HEK293 (cell line): ENCODE results near the gene PPIE.

Experiments
- CTCF ChIA-PET: fragments of 350-600 bp; formaldehyde crosslinking; extraction: SDS; loops from one replicate; lab custom pipeline; 2021; ENCODE audit warnings: antibody characterized with exemption; lab: Yijun Ruan, JAX
- POLR2A ChIA-PET: fragments of 300-600 bp; formaldehyde crosslinking; extraction: SDS; loops from one replicate; lab custom pipeline; 2020; ENCODE audit warnings: antibody characterized with exemption, inconsistent platforms; lab: Yijun Ruan, JAX
- H3K27ac ChIP-seq: fragments of 200-500 bp; sonication (Bioruptor generic); 2 replicates; pipeline ENCODE4 v1.5.1; 2014; ENCODE audit warnings: low read depth, low read length, control low read depth, inconsistent platforms; ENCODE audit errors: extremely low read depth
- H3K36me3 ChIP-seq, 2 experiments: fragments of 200-500 bp in 1 of 2; sonication (Bioruptor generic) in 1 of 2; 1 replicate in 1 of 2; 2 replicates in 1 of 2; pipeline ENCODE4 v1.5.1; 2014 to 2017; ENCODE audit warnings: inconsistent platforms in 2 of 2, low read length in 2 of 2; ENCODE audit not compliant: control insufficient read depth in 2 of 2, insufficient read depth in 1 of 2
- H3K4me1 ChIP-seq: fragments of 200-500 bp; sonication (Bioruptor generic); 2 replicates; pipeline ENCODE4 v1.5.1; 2014; ENCODE audit warnings: mild to moderate bottlenecking, low read length, inconsistent platforms; ENCODE audit not compliant: control insufficient read depth, insufficient read depth
- H3K4me3 ChIP-seq: 2 replicates; pipeline ENCODE4 v1.5.1; 2011; ENCODE audit warnings: low read depth, mild to moderate bottlenecking, control low read depth, low read length, moderate library complexity
- H3K9me3 ChIP-seq: fragments of 200-500 bp; sonication (Bioruptor generic); 2 replicates; pipeline ENCODE4 v1.5.1; 2014; ENCODE audit warnings: low read depth, low read length, inconsistent platforms; ENCODE audit not compliant: control insufficient read depth, insufficient read depth
- CTCF ChIP-seq: fragments of 450-650 bp; formaldehyde crosslinking; IDR thresholded peaks from 2 replicates; pipeline ENCODE4 v1.5.1; 2016; ENCODE audit warnings: missing biosample characterization, missing genetic modification characterization
- EGR2 ChIP-seq: fragments of 450-650 bp; formaldehyde crosslinking; IDR thresholded peaks from 2 replicates; pipeline ENCODE4 v1.5.1; 2016; ENCODE audit warnings: low read depth, missing biosample characterization, missing genetic modification characterization
- TSHZ1 ChIP-seq: fragments of 450-650 bp; formaldehyde crosslinking; IDR thresholded peaks from 2 replicates; pipeline ENCODE4 v1.5.1; 2016; ENCODE audit warnings: missing biosample characterization, missing genetic modification characterization, borderline replicate concordance
- ZBTB17 ChIP-seq: fragments of 450-650 bp; formaldehyde crosslinking; IDR thresholded peaks from 2 replicates; pipeline ENCODE4 v1.5.1; 2016; ENCODE audit warnings: missing biosample characterization, missing genetic modification characterization
- ZFP3 ChIP-seq: fragments of 450-650 bp; formaldehyde crosslinking; IDR thresholded peaks from 2 replicates; pipeline ENCODE4 v1.5.1; 2016; ENCODE audit warnings: low read depth, missing biosample characterization, missing genetic modification characterization
- ZNF239 ChIP-seq: fragments of 450-650 bp; formaldehyde crosslinking; IDR thresholded peaks from 2 replicates; pipeline ENCODE4 v1.5.1; 2016; ENCODE audit warnings: missing biosample characterization, missing genetic modification characterization
- ZNF362 ChIP-seq: fragments of 450-650 bp; formaldehyde crosslinking; IDR thresholded peaks from 2 replicates; pipeline ENCODE4 v1.5.1; 2016; ENCODE audit warnings: missing biosample characterization, missing genetic modification characterization
- ZNF423 ChIP-seq: fragments of 450-650 bp; formaldehyde crosslinking; IDR thresholded peaks from 2 replicates; pipeline ENCODE4 v1.5.1; 2016; ENCODE audit warnings: missing biosample characterization, missing genetic modification characterization
- ZNF660 ChIP-seq: fragments of 450-650 bp; IDR thresholded peaks from 2 replicates; pipeline ENCODE4 v1.5.1; 2018; ENCODE audit warnings: missing biosample characterization, mild to moderate bottlenecking, missing genetic modification characterization

PPIE gene

GRCh38 chr1:39745016-39745670 is 6.5 kb downstream of the PPIE start (continued):
- no peak for TF ChIP-seq TSHZ1

DNA sequence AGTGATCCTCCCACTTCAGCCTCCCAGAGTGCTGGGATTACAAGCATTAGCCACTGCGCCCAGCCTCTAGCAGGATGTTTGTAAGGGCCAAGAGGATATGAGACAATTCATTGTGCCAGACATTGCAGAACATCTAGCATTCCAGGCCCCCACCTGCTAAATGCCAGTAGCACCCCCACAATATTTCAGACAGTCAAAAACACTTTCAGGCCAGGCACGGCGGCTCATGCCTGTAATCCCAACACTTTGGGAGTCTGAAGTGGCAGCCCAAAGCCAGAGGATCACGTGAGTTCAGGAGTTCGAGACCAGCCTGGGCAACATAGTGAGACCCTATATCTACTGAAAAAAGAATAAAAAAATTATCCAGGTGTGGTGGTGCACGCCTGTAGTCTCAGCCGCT is 12.9 kb downstream of the PPIE start:
- no peak for TF ChIP-seq ZNF239
- TF ChIP-seq ZNF423 (tag by site-specific recombination) = no peak
- no peak for TF ChIP-seq EGR2 (tag by site-specific recombination)
- no peak for TF ChIP-seq ZFP3 (tag by site-specific recombination)
- TF ChIP-seq ZNF660 (tag by site-specific recombination) = no peak
- TF ChIP-seq ZNF362 = no peak
- no peak for TF ChIP-seq ZBTB17 (tag by site-specific recombination)
- ChIA-PET CTCF (no interaction called here), POLR2A (interaction anchor here (0.6 kb wide), 1 partner anchor 1650 kb away, joined by 3 read pairs; no protein-coding TSS in a partner anchor)
- Histone ChIP-seq H3K27ac (no peak overlapping the region), H3K4me1 (no peaks in the 10 kb centered on the region), H3K9me3 (no peaks in the 10 kb centered on the region), H3K36me3 (peaks cover 55 to 100% of the 10 kb centered on the region in 2 experiments), H3K4me3 (no peak overlapping the region)

DNA sequence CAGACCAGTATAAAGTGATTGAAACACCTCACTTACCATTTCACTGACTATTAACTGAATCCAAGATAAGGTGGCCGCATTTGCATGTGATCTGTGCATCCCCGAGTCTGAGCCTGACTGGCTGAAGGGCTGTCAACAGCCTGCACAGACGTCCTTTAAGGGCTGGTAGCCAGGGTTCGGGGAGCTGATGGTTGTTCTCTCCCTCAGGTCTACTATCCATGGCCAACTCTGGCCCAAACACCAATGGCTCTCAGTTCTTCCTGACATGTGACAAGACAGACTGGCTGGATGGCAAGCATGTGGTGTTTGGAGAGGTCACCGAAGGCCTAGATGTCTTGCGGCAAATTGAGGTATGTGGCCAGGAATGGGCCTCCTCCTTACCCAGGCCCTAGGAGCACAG is 14.0 kb downstream of the PPIE start:
- CTCF ChIA-PET = no interaction called here

More for the DNA sequence above, 14.0 kb downstream of the PPIE start:
- TF ChIP-seq CTCF (tag by site-specific recombination) = no peak
- Histone ChIP-seq H3K4me1 (no peaks in the 10 kb centered on the region), H3K4me3 (no peak overlapping the region), H3K27ac (no peak overlapping the region), H3K36me3 (peaks cover 45 to 100% of the 10 kb centered on the region in 2 experiments), H3K9me3 (no peaks in the 10 kb centered on the region)
- POLR2A ChIA-PET = interaction anchor here (1.4 kb wide), 1 partner anchor 14 kb away, joined by 7 read pairs; the partner anchor contains the start of gene PPIE
